Astrocyte (in vitro differentiated cells and primary cell): ENCODE measurements around the gene TELO2.

Source experiments
- CTCF ChIP-seq: IDR thresholded peaks from 2 replicates; pipeline ENCODE4 v1.5.1; 2011; ENCODE audit warnings: low read depth, mild to moderate bottlenecking, inconsistent platforms, low read length, moderate library complexity; ENCODE audit not compliant: insufficient read depth
- EZH2 ChIP-seq: IDR thresholded peaks from 2 replicates; pipeline ENCODE4 v1.6.1; 2012; ENCODE audit warnings: mild to moderate bottlenecking, low read length, inconsistent platforms; ENCODE audit not compliant: insufficient read depth

- TF ChIP-seq CTCF: no peak
- no peak for TF ChIP-seq EZH2
Observed at GRCh38 chr16:1498899-1499676, 5.9 kb downstream of the TELO2 start.
